M059J (cell line): ENCODE data around the gene LARP6. TPM values are rescaled to one million over a fixed set of nuclear protein-coding genes. Genes with fewer than 3 reads are reported as not detected.

Source experiments
- DNase-seq: peaks from one replicate; pipeline ENCODE4 v3.0.0-alpha.2; 2012; ENCODE audit warnings: low read depth
- total RNA-seq: library from RNA; depleted of rRNA; stranded (reverse); fragments of >200 nt; shearing (Covaris generic); gene quantifications from 2 replicates; pipeline ENCODE4 v1.2.3, GENCODE V29; 2014; rRNA removed

Gene LARP6
- total RNA-seq, 1 experiment from 2014 or later = 58.3 TPM

GRCh38 chr15:70796516-70797310 is 57.2 kb downstream of the LARP6 start:
- DNase-seq = no peak

- peak; percentile 95 for DNase-seq
These were observed 58.7 kb downstream of the LARP6 start for GRCh38 chr15:70795311-70795665.

DNA sequence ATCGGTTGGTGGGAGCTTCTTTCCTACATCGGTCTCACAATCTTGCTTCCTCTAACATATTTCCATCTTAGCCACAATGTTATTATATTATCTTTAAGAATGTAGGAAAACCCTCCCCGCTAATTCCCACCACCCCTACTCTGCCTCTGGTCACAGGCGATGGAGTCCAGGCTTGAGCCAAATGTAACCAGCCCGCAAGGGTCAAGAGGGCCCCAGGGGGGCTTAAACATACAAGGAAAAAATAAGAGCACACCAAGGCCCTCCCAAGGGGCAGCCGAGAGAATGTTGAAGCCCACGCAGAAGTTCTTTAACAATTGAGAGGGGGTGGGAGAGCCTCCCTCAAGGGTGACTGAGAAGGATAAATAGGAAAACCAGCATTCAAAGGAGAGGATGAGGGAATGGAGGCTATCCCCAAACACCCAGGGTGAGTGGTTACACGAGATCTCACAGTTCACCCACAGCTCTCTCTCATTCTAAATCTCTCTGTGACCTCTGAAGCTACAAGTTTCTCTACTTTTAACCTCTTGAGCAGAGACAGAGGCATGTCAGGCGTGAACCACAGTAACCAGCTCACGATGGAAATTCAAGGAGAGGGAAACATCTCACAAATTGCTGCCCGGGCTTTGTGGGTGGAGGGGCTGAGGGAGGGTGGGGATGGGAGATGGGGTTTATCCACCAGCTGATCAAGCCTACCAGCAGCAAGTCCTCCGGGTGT is 59.2 kb downstream of the LARP6 start:
- DNase-seq = peak; percentile 75

DNA sequence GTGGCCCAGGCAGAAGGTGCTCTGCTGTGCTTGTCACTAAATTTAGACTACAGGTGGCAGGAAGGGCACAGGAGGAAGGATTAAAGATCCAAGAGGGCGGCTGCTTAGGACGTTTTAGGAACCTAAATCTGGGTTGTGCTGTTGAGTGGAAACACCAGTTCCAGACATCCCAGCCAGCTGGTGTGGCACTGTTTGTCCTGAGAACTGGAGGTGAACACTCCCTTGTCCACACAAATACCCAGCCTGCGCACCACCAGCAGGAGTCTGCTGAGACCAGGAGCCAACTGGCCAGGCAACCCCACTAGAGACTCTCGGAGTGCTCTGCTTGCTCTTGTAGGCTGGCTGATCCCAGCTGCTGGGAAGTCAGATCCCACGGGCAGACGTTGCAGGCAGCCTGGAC is 60.3 kb downstream of the LARP6 start:
- no peak for DNase-seq

GRCh38 chr15:70792171-70792573 is 61.8 kb downstream of the LARP6 start:
- DNase-seq = peak; percentile 93

DNA sequence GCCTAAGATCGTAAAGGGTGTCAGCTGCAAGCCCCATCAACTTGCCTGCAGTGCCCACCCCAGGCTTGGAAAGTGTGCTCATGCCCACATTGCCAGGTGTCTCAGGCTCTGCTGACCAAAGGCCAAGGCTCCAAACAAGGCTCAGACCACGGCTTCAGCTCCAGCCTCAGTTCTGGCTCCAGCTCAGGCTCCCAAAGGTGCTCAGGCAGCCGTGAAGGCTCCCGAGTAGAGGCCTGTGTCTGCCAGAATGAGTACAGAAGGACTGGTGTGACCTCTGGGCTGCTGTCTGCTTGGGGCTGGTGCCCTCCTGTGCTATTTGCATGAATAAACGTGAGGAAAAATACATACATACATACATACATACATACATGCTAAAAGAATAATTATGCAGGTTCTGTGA is 62.7 kb downstream of the LARP6 start:
- no peak for DNase-seq

- DNase-seq = no peak
These were observed 64.7 kb downstream of the LARP6 start for GRCh38 chr15:70789213-70789612.

DNA sequence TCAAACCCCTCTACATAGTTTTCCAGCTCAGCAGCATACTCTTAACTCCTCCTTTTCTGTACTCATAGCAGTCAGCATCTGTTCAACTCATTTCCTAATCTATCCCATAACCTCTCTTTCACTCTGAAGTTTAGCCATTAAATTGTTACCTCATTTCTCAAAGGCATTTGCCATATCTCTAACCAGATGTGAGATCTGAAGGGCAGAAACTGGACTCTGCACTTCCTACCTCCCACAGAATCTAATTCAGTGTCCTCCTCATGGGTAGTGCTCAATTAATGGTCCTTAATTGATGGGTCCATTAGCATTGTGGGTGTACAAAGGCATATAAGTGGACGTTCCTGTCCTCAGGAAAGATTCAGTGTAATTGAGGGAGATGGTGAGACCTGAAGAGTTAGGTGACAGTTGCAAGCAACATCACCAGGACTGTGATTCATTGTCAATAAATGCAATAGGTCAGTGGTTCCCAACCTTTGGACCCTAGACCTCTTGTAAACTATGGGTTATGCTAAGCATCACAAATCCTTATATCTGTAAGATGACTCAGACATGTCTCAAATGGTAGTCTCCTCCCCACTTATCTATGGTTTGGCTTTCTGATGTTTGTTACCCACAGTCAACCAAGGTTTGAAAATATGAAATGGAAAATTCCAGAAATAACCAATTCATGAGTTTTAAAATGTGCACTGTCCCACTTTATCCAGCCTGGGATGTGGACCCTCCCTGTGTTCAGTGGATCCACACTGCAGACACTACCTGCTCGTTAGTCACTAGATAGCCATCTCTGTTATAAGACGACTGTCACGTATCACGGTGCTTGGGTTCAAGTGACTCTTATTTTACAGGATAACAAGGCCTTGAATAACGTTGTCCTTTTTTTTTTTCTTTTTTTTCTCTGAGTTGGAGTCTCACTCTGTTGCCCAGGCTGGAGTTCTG is 65.6 kb downstream of the LARP6 start:
- peak; percentile 81 for DNase-seq

DNA sequence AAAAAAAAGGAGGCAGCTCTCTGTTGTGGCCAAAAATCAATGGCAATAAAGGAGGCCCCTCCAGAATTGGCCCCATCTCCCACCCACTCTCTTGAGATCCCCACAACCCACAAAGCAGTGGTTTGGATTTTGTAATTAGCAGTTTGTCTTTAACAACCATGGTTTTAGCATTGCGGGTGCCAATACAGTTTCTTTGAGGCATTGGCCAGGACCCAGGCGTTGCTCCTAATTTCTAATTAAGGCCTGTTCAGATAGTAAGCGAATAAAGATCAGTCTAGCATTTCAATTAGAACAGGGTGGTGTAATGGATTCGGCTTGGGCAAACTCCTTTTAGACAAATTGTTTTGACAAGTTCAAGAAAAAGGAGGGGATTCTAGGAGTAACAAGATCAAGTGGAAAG is 67.0 kb downstream of the LARP6 start:
- DNase-seq = no peak

- DNase-seq = peak; percentile 79
These were observed 70.3 kb downstream of the LARP6 start for GRCh38 chr15:70783610-70784022.

- no peak for DNase-seq
These were observed 70.9 kb downstream of the LARP6 start for GRCh38 chr15:70783041-70783440.

DNA sequence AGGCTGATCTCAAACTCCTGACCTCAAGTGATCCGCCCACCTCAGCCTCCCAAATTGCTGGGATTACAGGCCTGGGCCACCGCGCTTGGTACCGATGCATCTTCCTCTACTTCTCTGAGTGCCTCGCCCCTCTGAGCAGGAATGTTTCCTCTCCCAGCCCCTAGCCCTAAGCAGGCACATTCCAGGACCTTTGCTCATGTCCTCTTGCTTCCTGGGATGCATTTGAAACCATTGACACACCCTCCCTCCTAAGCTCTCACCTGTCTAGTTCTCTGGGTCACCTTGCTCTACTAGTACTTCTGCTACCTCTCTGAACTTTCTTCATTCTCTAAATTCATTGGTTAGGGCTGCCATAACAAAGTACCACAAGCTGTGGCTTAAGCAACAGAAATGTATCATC is 72.7 kb downstream of the LARP6 start:
- DNase-seq = no peak

Other genes starting within 250 kb of the LARP6 start
- 31.4 and 43.0 TPM in 2 replicates for gene UACA, start 90.6 kb downstream of the LARP6 start, total RNA-seq
- 4.5 and 6.6 TPM in 2 replicates for gene THAP10, start 38.3 kb upstream of the LARP6 start, total RNA-seq
- 6.5 and 8.1 TPM in 2 replicates for gene LRRC49, start 38.7 kb upstream of the LARP6 start, total RNA-seq